ENCODE data around the gene CPLANE1.
"Not testable (repeated sequence)": the region's sequence is repeated elsewhere in the genome, so short reads cannot be mapped to it uniquely, and the experiment has no call there.

Gene CPLANE1

DNA sequence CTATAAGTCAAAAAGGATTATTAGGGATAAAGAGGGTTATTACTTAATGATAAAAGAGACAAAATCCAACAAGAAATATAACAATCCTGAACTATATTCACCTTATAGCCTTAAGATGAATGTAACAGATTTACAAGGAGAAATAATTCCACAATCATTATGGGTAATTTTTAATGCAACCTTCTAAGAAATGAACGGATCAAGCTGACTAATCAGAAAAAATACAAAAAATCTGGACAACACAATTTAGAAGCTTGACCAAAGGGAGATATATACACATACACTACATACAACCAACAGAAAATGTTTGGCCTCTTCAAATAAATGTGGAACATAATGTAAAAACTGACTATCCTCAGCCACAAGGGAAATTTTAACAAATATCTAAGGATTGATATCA lies 102.3 kb downstream of the CPLANE1 start:
- no peaks in the 10 kb centered on the region for H3K27me3 ChIP-seq (ENCODE audit: insufficient read depth, low read length)
- H3F3A ChIP-seq (ENCODE audit: insufficient read depth, low read length) = no peaks in the 10 kb centered on the region
- H3K36me3 ChIP-seq (ENCODE audit: insufficient read depth, low read length) = peaks cover 22% of the 10 kb centered on the region
- no peaks in the 10 kb centered on the region for H3K79me2 ChIP-seq (ENCODE audit: insufficient read depth, low read length)
- no peaks in the 10 kb centered on the region for H4K20me1 ChIP-seq (ENCODE audit: insufficient read depth, low read length)
- no peak overlapping the region for H3K4me2 ChIP-seq (ENCODE audit: low read length)
- H2AFZ ChIP-seq (ENCODE audit: low read length) = no peak overlapping the region
- no peaks in the 10 kb centered on the region for H3K4me1 ChIP-seq (ENCODE audit: insufficient read depth, low read length, severe bottlenecking)
- TF ChIP-seq CTCF (IDR thresholded peaks at IDR 0.05; ENCODE audit: low read length) = no peak
- TF ChIP-seq EZH2 (IDR thresholded peaks at IDR 0.05; ENCODE audit: borderline replicate concordance, low read length) = no peak
- no peak overlapping the region for H3K27ac ChIP-seq (ENCODE audit: low read depth, low read length, poor library complexity, severe bottlenecking)
- H3K9me3 ChIP-seq (ENCODE audit: low read length) = no peaks in the 10 kb centered on the region
- no peaks in the 10 kb centered on the region for H3K9me2 ChIP-seq (ENCODE audit: low read depth, low read length)
- H3K4me3 ChIP-seq (ENCODE audit: low read depth, low read length, poor library complexity, severe bottlenecking) = no peak overlapping the region
- H3K9ac ChIP-seq (ENCODE audit: low read length) = no peak overlapping the region

DNA sequence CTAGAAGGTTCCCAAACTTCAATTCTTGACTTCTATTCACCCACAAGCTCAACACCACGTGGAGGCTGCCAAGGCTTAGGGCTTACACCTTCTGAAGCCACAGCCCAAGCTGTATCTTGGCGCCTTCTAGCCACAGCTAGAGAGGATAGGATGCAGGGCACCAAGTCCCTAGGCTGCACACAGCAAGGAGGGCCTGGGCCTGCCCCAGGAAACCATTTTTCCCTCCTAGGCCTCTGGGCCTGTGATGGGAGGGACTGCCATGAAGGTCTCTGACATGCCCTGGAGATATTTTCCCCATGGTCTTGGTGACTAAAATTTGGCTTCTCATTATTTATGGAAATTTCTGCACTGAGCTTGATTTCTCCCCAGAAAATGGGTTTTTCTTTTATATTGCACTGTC lies 112.5 kb downstream of the CPLANE1 start:
- TF ChIP-seq EZH2 (IDR thresholded peaks at IDR 0.05; ENCODE audit: borderline replicate concordance, low read length) (no peak), CTCF (IDR thresholded peaks at IDR 0.05; ENCODE audit: low read length) (no peak)
- peaks cover 42% of the 10 kb centered on the region for H3K36me3 ChIP-seq (ENCODE audit: insufficient read depth, low read length)
- H3K27me3 ChIP-seq (ENCODE audit: insufficient read depth, low read length) = no peaks in the 10 kb centered on the region
- H3K9me3 ChIP-seq (ENCODE audit: low read length) = peaks cover 11% of the 10 kb centered on the region
- H3K9ac ChIP-seq (ENCODE audit: low read length) = no peak overlapping the region
- no peaks in the 10 kb centered on the region for H4K20me1 ChIP-seq (ENCODE audit: insufficient read depth, low read length)
- H2AFZ ChIP-seq (ENCODE audit: low read length) = no peak overlapping the region
- no peaks in the 10 kb centered on the region for H3K4me1 ChIP-seq (ENCODE audit: insufficient read depth, low read length, severe bottlenecking)
- H3K4me3 ChIP-seq (ENCODE audit: low read depth, low read length, poor library complexity, severe bottlenecking) = no peak overlapping the region
- no peak overlapping the region for H3K27ac ChIP-seq (ENCODE audit: low read depth, low read length, poor library complexity, severe bottlenecking)
- no peaks in the 10 kb centered on the region for H3F3A ChIP-seq (ENCODE audit: insufficient read depth, low read length)
- no peaks in the 10 kb centered on the region for H3K9me2 ChIP-seq (ENCODE audit: low read depth, low read length)
- no peak overlapping the region for H3K4me2 ChIP-seq (ENCODE audit: low read length)
- no peaks in the 10 kb centered on the region for H3K79me2 ChIP-seq (ENCODE audit: insufficient read depth, low read length)

GRCh38 chr5:37135312-37135711 lies 113.9 kb downstream of the CPLANE1 start:
- not testable (repeated sequence) for H2AFZ ChIP-seq (ENCODE audit: low read length)

DNA sequence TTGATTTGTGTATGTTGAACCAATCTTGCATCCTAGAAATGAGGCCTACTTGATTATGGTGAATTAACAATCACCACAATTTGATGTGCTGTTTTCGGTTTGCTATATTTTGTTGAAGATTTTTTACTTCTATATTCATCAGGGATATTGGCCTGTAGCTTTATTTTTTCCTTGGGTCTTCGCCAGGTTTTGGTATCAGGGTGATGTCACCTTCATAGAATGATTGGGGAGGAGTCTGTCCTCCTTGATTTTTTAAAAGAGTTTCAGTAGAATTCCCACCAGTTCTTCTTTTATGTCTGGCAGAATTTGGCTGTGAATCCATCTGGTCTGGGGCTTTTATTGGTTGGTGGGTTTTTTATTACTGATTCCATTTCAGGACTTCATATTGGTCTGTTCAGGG lies 115.2 kb downstream of the CPLANE1 start:
- no peaks in the 10 kb centered on the region for H3K9me2 ChIP-seq (ENCODE audit: low read depth, low read length)
- H3K4me2 ChIP-seq (ENCODE audit: low read length) = no peak overlapping the region
- TF ChIP-seq EZH2 (IDR thresholded peaks at IDR 0.05; ENCODE audit: borderline replicate concordance, low read length) = no peak
- no peak for TF ChIP-seq CTCF (IDR thresholded peaks at IDR 0.05; ENCODE audit: low read length)
- H3K4me1 ChIP-seq (ENCODE audit: insufficient read depth, low read length, severe bottlenecking) = no peaks in the 10 kb centered on the region
- no peak overlapping the region for H2AFZ ChIP-seq (ENCODE audit: low read length)
- no peaks in the 10 kb centered on the region for H4K20me1 ChIP-seq (ENCODE audit: insufficient read depth, low read length)
- H3K4me3 ChIP-seq (ENCODE audit: low read depth, low read length, poor library complexity, severe bottlenecking) = no peak overlapping the region
- no peak overlapping the region for H3K27ac ChIP-seq (ENCODE audit: low read depth, low read length, poor library complexity, severe bottlenecking)
- H3K79me2 ChIP-seq (ENCODE audit: insufficient read depth, low read length) = no peaks in the 10 kb centered on the region
- peaks cover 39% of the 10 kb centered on the region for H3K36me3 ChIP-seq (ENCODE audit: insufficient read depth, low read length)
- H3K27me3 ChIP-seq (ENCODE audit: insufficient read depth, low read length) = no peaks in the 10 kb centered on the region
- H3F3A ChIP-seq (ENCODE audit: insufficient read depth, low read length) = no peaks in the 10 kb centered on the region
- no peak overlapping the region for H3K9ac ChIP-seq (ENCODE audit: low read length)
- H3K9me3 ChIP-seq (ENCODE audit: low read length) = peaks cover 11% of the 10 kb centered on the region

More at GRCh38 chr5:37135312-37135711, 113.9 kb downstream of the CPLANE1 start:
- not testable (repeated sequence) for H3K4me1 ChIP-seq (ENCODE audit: insufficient read depth, low read length, severe bottlenecking); H4K20me1 ChIP-seq (ENCODE audit: insufficient read depth, low read length); H3K9me2 ChIP-seq (ENCODE audit: low read depth, low read length); H3K27ac ChIP-seq (ENCODE audit: low read depth, low read length, poor library complexity, severe bottlenecking); H3K79me2 ChIP-seq (ENCODE audit: insufficient read depth, low read length); H3K4me3 ChIP-seq (ENCODE audit: low read depth, low read length, poor library complexity, severe bottlenecking); H3K4me2 ChIP-seq (ENCODE audit: low read length); H3F3A ChIP-seq (ENCODE audit: insufficient read depth, low read length); H3K27me3 ChIP-seq (ENCODE audit: insufficient read depth, low read length); H3K9ac ChIP-seq (ENCODE audit: low read length)
- H3K36me3 ChIP-seq (ENCODE audit: insufficient read depth, low read length) = peaks cover 42% of the 10 kb centered on the region
- peaks cover 11% of the 10 kb centered on the region for H3K9me3 ChIP-seq (ENCODE audit: low read length)

Data from OCI-LY1 (cell line).